Caki2 (cell line): ENCODE measurements around the gene RAB15. TPM values are rescaled to one million over a fixed set of nuclear protein-coding genes. Genes with fewer than 3 reads are reported as not detected.

Experiments used
- DNase-seq: peaks from one replicate; pipeline ENCODE4 v3.0.0-alpha.2; 2015; ENCODE audit warnings: low read depth
- in situ Hi-C: cut with HindIII; loops from 2 replicates; pipeline ENCODE4 v1.10.0; 2016; ENCODE audit warnings: low sequenced_read_pairs, low pct_unique_long_range_greater_than_20kb, mixed read lengths
- total RNA-seq: library from RNA; depleted of rRNA; stranded (reverse); fragments of >200 nt; shearing (Covaris generic); gene quantifications from 2 replicates; pipeline ENCODE4 v1.2.3, GENCODE V29; 2014; ENCODE audit warnings: low replicate concordance

RAB15 gene
- total RNA-seq, 1 experiment from 2014 or later: 3.9 TPM

GRCh38 chr14:64965356-64966000, 6.7 kb downstream of the RAB15 start:
- no peak for DNase-seq
- in situ Hi-C loops: no loop called here

GRCh38 chr14:64963611-64964010, 8.5 kb downstream of the RAB15 start:
- no peak for DNase-seq
- in situ Hi-C loops: no loop called here

- in situ Hi-C loops: no loop called here
- DNase-seq: no peak
These were observed 11.3 kb downstream of the RAB15 start for GRCh38 chr14:64960762-64961276.

- in situ Hi-C loops: no loop called here
- DNase-seq: no peak
These were observed 13.4 kb downstream of the RAB15 start for GRCh38 chr14:64958743-64959142.

- no peak for DNase-seq
- in situ Hi-C loops: no loop called here
These were observed 13.9 kb downstream of the RAB15 start for GRCh38 chr14:64958201-64958600.

- in situ Hi-C loops: no loop called here
- DNase-seq: no peak
These were observed 15.3 kb downstream of the RAB15 start for GRCh38 chr14:64956697-64957406.

- in situ Hi-C loops: no loop called here
- no peak for DNase-seq
These were observed 16.8 kb downstream of the RAB15 start for GRCh38 chr14:64955297-64955696.

GRCh38 chr14:64954491-64955240, 17.5 kb downstream of the RAB15 start:
- DNase-seq: no peak
- in situ Hi-C loops: no loop called here

GRCh38 chr14:64953661-64954060, 18.5 kb downstream of the RAB15 start:
- DNase-seq: no peak
- in situ Hi-C loops: no loop called here

- in situ Hi-C loops: no loop called here
- no peak for DNase-seq
These were observed 18.9 kb downstream of the RAB15 start for GRCh38 chr14:64953310-64953654.

GRCh38 chr14:64952598-64953309, 19.4 kb downstream of the RAB15 start:
- DNase-seq: no peak
- in situ Hi-C loops: no loop called here

GRCh38 chr14:64951724-64952123, 20.4 kb downstream of the RAB15 start:
- in situ Hi-C loops: no loop called here
- no peak for DNase-seq

GRCh38 chr14:64951291-64951690, 20.8 kb downstream of the RAB15 start:
- no peak for DNase-seq
- in situ Hi-C loops: no loop called here

GRCh38 chr14:64950889-64951288, 21.2 kb downstream of the RAB15 start:
- DNase-seq: no peak
- in situ Hi-C loops: no loop called here

- in situ Hi-C loops: no loop called here
- DNase-seq: no peak
These were observed 23.4 kb downstream of the RAB15 start for GRCh38 chr14:64948612-64949210.

- no peak for DNase-seq
- in situ Hi-C loops: no loop called here
These were observed 24.2 kb downstream of the RAB15 start for GRCh38 chr14:64947710-64948611.

GRCh38 chr14:64946310-64947045, 25.7 kb downstream of the RAB15 start:
- in situ Hi-C loops: no loop called here
- DNase-seq: no peak
